K562 (cell line): Measurements from ENCODE around the gene SLC25A42. TPM values are rescaled to one million over a fixed set of nuclear protein-coding genes. Genes with fewer than 3 reads are reported as not detected.

Source experiments
- CBX2 ChIP-seq: fragments of 200-600 bp; sonication (generic); IDR thresholded peaks from one replicate; pipeline ENCODE4 v1.6.1; 2012; ENCODE audit warnings: mild to moderate bottlenecking, low read length, inconsistent platforms; ENCODE audit not compliant: insufficient read depth, poor library complexity, severe bottlenecking
- CC2D1A ChIP-seq: fragments of 450-650 bp; IDR thresholded peaks from 2 replicates; pipeline ENCODE4 v1.6.1; 2017; ENCODE audit warnings: mild to moderate bottlenecking
- CLOCK ChIP-seq: fragments of 250-450 bp; sonication (Bioruptor Pico); IDR thresholded peaks from 2 replicates; pipeline ENCODE4 v1.4.0; 2020; ENCODE audit warnings: mild to moderate bottlenecking, moderate library complexity, borderline replicate concordance
- CREB1 ChIP-seq, 2 experiments: sonication (generic) in 1 of 2; formaldehyde crosslinking in 1 of 2; IDR thresholded peaks; 2 replicates each; pipeline versions ENCODE4 v1.6.1 to v1.8.0; 2012 to 2022; ENCODE audit warnings: inconsistent platforms in 1 of 2, mild to moderate bottlenecking in 1 of 2, missing genetic modification reagents in 1 of 2, moderate library complexity in 1 of 2
- GATA2 ChIP-seq: sonication (generic); formaldehyde crosslinking; IDR thresholded peaks from 2 replicates; pipeline ENCODE4 v1.4.0; 2020; ENCODE audit warnings: mild to moderate bottlenecking, missing genetic modification reagents
- RUNX1 ChIP-seq: sonication (generic); IDR thresholded peaks from 2 replicates; pipeline ENCODE4 v1.6.1; 2016; ENCODE audit warnings: antibody characterized with exemption, low read depth
- TARDBP ChIP-seq: fragments of 450-650 bp; IDR thresholded peaks from 2 replicates; pipeline ENCODE4 v1.6.1; 2016
- TRIM28 ChIP-seq: fragments of 450-650 bp; IDR thresholded peaks from 2 replicates; pipeline ENCODE4 v1.6.1; 2017
- ZBTB33 ChIP-seq: sonication (generic); formaldehyde crosslinking; IDR thresholded peaks from 2 replicates; pipeline ENCODE4 v1.8.1; 2023; ENCODE audit warnings: mild to moderate bottlenecking, missing genetic modification reagents
- ZNF224 ChIP-seq: sonication (generic); formaldehyde crosslinking; IDR thresholded peaks from 2 replicates; pipeline ENCODE4 v1.8.0; 2022; ENCODE audit warnings: mild to moderate bottlenecking, missing genetic modification reagents
- ZNF407 ChIP-seq: fragments of 450-650 bp; IDR thresholded peaks from 2 replicates; pipeline ENCODE4 v1.6.1; 2016; ENCODE audit warnings: low read depth
- ZSCAN29 ChIP-seq: fragments of 450-650 bp; IDR thresholded peaks from 2 replicates; pipeline ENCODE4 v1.6.1; 2017
- polyA plus RNA-seq, 8 experiments: library from polyadenylated mRNA; depleted of rRNA in 4 of 8; stranded (reverse) in 5 of 8; unstranded in 3 of 8; fragments of >200 nt; fragmentation: Nextera tagmentation in 2 of 8; fragmentation: Illumina TruSeq in 1 of 8; extraction: Ambion mirVana in 2 of 8; extraction: Trizol in 1 of 8; gene quantifications; 2 replicates each; pipeline versions ENCODE4 v1.2.1 to v1.2.3, GENCODE V29; 2011 to 2014; ENCODE audit warnings: inconsistent platforms in 1 of 8, missing spikeins in 1 of 8
- total RNA-seq, 7 experiments: library from RNA; depleted of rRNA in 6 of 7; stranded (reverse); fragments of >200 nt in 6 of 7; fragmentation: Illumina TruSeq in 2 of 7; extraction: Trizol in 2 of 7; gene quantifications; 2 replicates each; pipeline versions ENCODE4 v1.2.1 to v1.2.3, GENCODE V29; 2011 to 2021; ENCODE audit warnings: low replicate concordance in 1 of 7
- TF ChIP-seq, protein P1 (sequence below): conservative IDR thresholded peaks from 2 replicates; pipeline ENCODE4 v1.6.1; 2011; ENCODE audit warnings: low read depth, mild to moderate bottlenecking, low read length; ENCODE audit not compliant: control insufficient read depth

SLC25A42 gene
- total and polyA plus RNA-seq, 9 of the 15 experiments (the other 6 are each of a cell fraction or from before 2014, with no cell fraction given): 0.59 to 32.2 (median 14.1) TPM

DNA sequence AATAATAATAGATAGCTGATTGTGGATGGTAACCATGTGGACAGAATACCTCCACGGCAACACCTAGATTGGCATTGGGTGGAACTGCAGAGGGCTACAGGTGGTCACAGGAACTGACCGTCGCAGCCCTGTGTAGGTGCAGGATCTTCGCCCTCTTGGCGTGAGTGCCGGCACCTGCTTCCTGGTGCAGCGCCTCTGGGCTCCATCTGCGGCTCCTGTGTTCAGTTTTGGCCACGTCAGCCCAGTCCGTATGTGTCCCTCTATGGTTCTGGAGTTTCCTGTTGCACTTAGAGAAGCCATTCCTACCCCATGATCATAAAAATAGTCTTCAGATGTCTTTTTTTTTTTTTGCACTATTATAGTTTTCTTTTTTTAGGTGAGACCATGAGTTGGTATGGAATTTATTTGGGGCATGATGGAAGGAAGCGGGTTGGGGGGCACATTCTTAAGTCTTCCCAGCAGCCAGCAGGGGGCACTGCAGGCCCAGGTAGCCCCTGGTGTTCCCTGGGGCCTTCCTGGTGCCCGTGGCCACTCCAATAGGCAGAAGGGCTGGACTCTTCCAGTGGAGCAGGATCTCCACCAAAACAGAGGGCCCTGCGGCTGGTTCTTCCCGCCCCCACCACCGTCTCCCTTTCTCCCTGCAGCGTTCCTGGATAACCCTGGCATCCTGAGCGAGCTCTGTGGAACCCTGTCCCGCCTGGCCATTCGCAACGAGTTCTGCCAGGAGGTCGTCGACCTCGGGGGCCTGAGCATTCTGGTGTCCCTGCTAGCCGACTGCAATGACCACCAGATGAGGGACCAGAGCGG, 10.1 kb upstream of the SLC25A42 start (continued):
- TF ChIP-seq, protein P1, sequence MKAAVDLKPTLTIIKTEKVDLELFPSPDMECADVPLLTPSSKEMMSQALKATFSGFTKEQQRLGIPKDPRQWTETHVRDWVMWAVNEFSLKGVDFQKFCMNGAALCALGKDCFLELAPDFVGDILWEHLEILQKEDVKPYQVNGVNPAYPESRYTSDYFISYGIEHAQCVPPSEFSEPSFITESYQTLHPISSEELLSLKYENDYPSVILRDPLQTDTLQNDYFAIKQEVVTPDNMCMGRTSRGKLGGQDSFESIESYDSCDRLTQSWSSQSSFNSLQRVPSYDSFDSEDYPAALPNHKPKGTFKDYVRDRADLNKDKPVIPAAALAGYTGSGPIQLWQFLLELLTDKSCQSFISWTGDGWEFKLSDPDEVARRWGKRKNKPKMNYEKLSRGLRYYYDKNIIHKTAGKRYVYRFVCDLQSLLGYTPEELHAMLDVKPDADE: no peak
- no peak for TF ChIP-seq RUNX1
- no peak for TF ChIP-seq CLOCK (CRISPR knock-in tag)
- TF ChIP-seq CBX2: no peak
- TF ChIP-seq ZNF224 (CRISPR knock-in tag): no peak
- TF ChIP-seq TARDBP: no peak
- TF ChIP-seq CC2D1A: peak; percentile 75
- TF ChIP-seq ZNF407: no peak
- TF ChIP-seq TRIM28: 0 out of 2 replicates have a peak, but pooled peaks have one; percentile 26
- no peak for TF ChIP-seq ZSCAN29
- no peak for TF ChIP-seq CREB1 (IDR thresholded peaks at IDR 0.05)
- TF ChIP-seq CREB1 (CRISPR knock-in tag; IDR thresholded peaks at IDR 0.05): no peak
- no peak for TF ChIP-seq GATA2 (CRISPR knock-in tag)
- 0 out of 2 replicates have a peak, but pooled peaks have one; percentile 28 for TF ChIP-seq ZBTB33 (CRISPR knock-in tag)
